ENCODE data around the gene PTDSS2.

The PTDSS2 gene

GRCh38 chr11:471468-472145 lies 21.5 kb downstream of the PTDSS2 start:
- H3K36me3 ChIP-seq (ENCODE audit: control insufficient read depth in 4 of 4, insufficient read depth in 4 of 4, low read length in 3 of 4): peaks cover 0 to 15% (median 2%) of the 10 kb centered on the region in 4 experiments
- H3K4me3 ChIP-seq (ENCODE audit: control insufficient read depth in 1 of 7, extremely low read depth in 1 of 7, insufficient read depth in 4 of 7, low read depth in 2 of 7, low read length in 6 of 7): no peak overlapping the region
- CTCF ChIA-PET: no interaction called here
- POLR2A ChIA-PET: no interaction called here
- no peaks in the 10 kb centered on the region for H3K27me3 ChIP-seq (replicated peaks in 2 of 5; ENCODE audit: control insufficient read depth in 4 of 5, insufficient read depth in 5 of 5, low read length in 4 of 5)
- DNase-seq: peak in 2 of 3 donors; percentile 35 to 37
- no peaks in the 10 kb centered on the region for H3K9me3 ChIP-seq (ENCODE audit: control extremely low read depth in 1 of 5, control insufficient read depth in 4 of 5, insufficient read depth in 2 of 5, low read depth in 1 of 5, low read length in 4 of 5)
- WGBS (ENCODE audit: insufficient coverage): 96% methylated on average over 57 of the region's 61 CpGs
- peaks cover 0 to 10% (median 0%) of the 10 kb centered on the region in 4 experiments for H3K4me1 ChIP-seq (ENCODE audit: control extremely low read depth in 1 of 4, control insufficient read depth in 4 of 4, insufficient read depth in 4 of 4, low read length in 3 of 4)
- no peak overlapping the region for H3K27ac ChIP-seq (ENCODE audit: insufficient read depth in 1 of 2, low read depth in 1 of 2, low read length in 2 of 2, poor library complexity in 1 of 2, severe bottlenecking in 2 of 2)

GRCh38 chr11:472272-472671 lies 22.2 kb downstream of the PTDSS2 start:
- peaks cover 0 to 8% (median 0%) of the 10 kb centered on the region in 4 experiments for H3K4me1 ChIP-seq (ENCODE audit: control extremely low read depth in 1 of 4, control insufficient read depth in 4 of 4, insufficient read depth in 4 of 4, low read length in 3 of 4)
- no peaks in the 10 kb centered on the region for H3K9me3 ChIP-seq (ENCODE audit: control extremely low read depth in 1 of 5, control insufficient read depth in 4 of 5, insufficient read depth in 2 of 5, low read depth in 1 of 5, low read length in 4 of 5)
- WGBS (ENCODE audit: insufficient coverage): 96% methylated on average over 12 of the region's 13 CpGs
- ChIA-PET POLR2A (no interaction called here), CTCF (no interaction called here)
- H3K36me3 ChIP-seq (ENCODE audit: control insufficient read depth in 4 of 4, insufficient read depth in 4 of 4, low read length in 3 of 4): peaks cover 0 to 15% (median 4%) of the 10 kb centered on the region in 4 experiments
- no peak for DNase-seq
- no peaks in the 10 kb centered on the region for H3K27me3 ChIP-seq (replicated peaks in 2 of 5; ENCODE audit: control insufficient read depth in 4 of 5, insufficient read depth in 5 of 5, low read length in 4 of 5)
- no peak overlapping the region for H3K4me3 ChIP-seq (ENCODE audit: control insufficient read depth in 1 of 7, extremely low read depth in 1 of 7, insufficient read depth in 4 of 7, low read depth in 2 of 7, low read length in 6 of 7)
- H3K27ac ChIP-seq (ENCODE audit: insufficient read depth in 1 of 2, low read depth in 1 of 2, low read length in 2 of 2, poor library complexity in 1 of 2, severe bottlenecking in 2 of 2): no peak overlapping the region

GRCh38 chr11:472816-473215 lies 22.7 kb downstream of the PTDSS2 start:
- WGBS (ENCODE audit: insufficient coverage): 96% methylated on average over 25 of the region's 28 CpGs
- POLR2A ChIA-PET: no interaction called here
- H3K27me3 ChIP-seq (replicated peaks in 2 of 5; ENCODE audit: control insufficient read depth in 4 of 5, insufficient read depth in 5 of 5, low read length in 4 of 5): no peaks in the 10 kb centered on the region
- H3K9me3 ChIP-seq (ENCODE audit: control extremely low read depth in 1 of 5, control insufficient read depth in 4 of 5, insufficient read depth in 2 of 5, low read depth in 1 of 5, low read length in 4 of 5): no peaks in the 10 kb centered on the region
- H3K27ac ChIP-seq (ENCODE audit: insufficient read depth in 1 of 2, low read depth in 1 of 2, low read length in 2 of 2, poor library complexity in 1 of 2, severe bottlenecking in 2 of 2): no peak overlapping the region
- H3K4me1 ChIP-seq (ENCODE audit: control extremely low read depth in 1 of 4, control insufficient read depth in 4 of 4, insufficient read depth in 4 of 4, low read length in 3 of 4): peaks cover 0 to 8% (median 0%) of the 10 kb centered on the region in 4 experiments
- peaks cover 0 to 15% (median 4%) of the 10 kb centered on the region in 4 experiments for H3K36me3 ChIP-seq (ENCODE audit: control insufficient read depth in 4 of 4, insufficient read depth in 4 of 4, low read length in 3 of 4)
- CTCF ChIA-PET: interaction anchor here (1.2 kb wide), 1 partner anchor 21 kb away, joined by 3 read pairs; no protein-coding TSS in a partner anchor
- H3K4me3 ChIP-seq (ENCODE audit: control insufficient read depth in 1 of 7, extremely low read depth in 1 of 7, insufficient read depth in 4 of 7, low read depth in 2 of 7, low read length in 6 of 7): no peak overlapping the region
- DNase-seq: no peak

- 99% methylated on average over 16 of the region's 19 CpGs for WGBS (ENCODE audit: insufficient coverage)
- ChIA-PET CTCF (interaction anchor here (1.2 kb wide), 1 partner anchor 22 kb away, joined by 3 read pairs; no protein-coding TSS in a partner anchor), POLR2A (no interaction called here)
- Histone ChIP-seq H3K27ac (ENCODE audit: insufficient read depth in 1 of 2, low read depth in 1 of 2, low read length in 2 of 2, poor library complexity in 1 of 2, severe bottlenecking in 2 of 2) (no peak overlapping the region), H3K27me3 (replicated peaks in 2 of 5; ENCODE audit: control insufficient read depth in 4 of 5, insufficient read depth in 5 of 5, low read length in 4 of 5) (no peaks in the 10 kb centered on the region), H3K4me3 (ENCODE audit: control insufficient read depth in 1 of 7, extremely low read depth in 1 of 7, insufficient read depth in 4 of 7, low read depth in 2 of 7, low read length in 6 of 7) (no peak overlapping the region), H3K9me3 (ENCODE audit: control extremely low read depth in 1 of 5, control insufficient read depth in 4 of 5, insufficient read depth in 2 of 5, low read depth in 1 of 5, low read length in 4 of 5) (no peaks in the 10 kb centered on the region), H3K36me3 (ENCODE audit: control insufficient read depth in 4 of 4, insufficient read depth in 4 of 4, low read length in 3 of 4) (peaks cover 0 to 12% (median 4%) of the 10 kb centered on the region in 4 experiments), H3K4me1 (ENCODE audit: control extremely low read depth in 1 of 4, control insufficient read depth in 4 of 4, insufficient read depth in 4 of 4, low read length in 3 of 4) (peaks cover 0 to 7% (median 0%) of the 10 kb centered on the region in 4 experiments)
- no peak for DNase-seq
Observed at GRCh38 chr11:473415-473814, 23.3 kb downstream of the PTDSS2 start.

- Histone ChIP-seq H3K9me3 (ENCODE audit: control extremely low read depth in 1 of 5, control insufficient read depth in 4 of 5, insufficient read depth in 2 of 5, low read depth in 1 of 5, low read length in 4 of 5) (no peaks in the 10 kb centered on the region), H3K4me1 (ENCODE audit: control extremely low read depth in 1 of 4, control insufficient read depth in 4 of 4, insufficient read depth in 4 of 4, low read length in 3 of 4) (peaks cover 0 to 5% (median 0%) of the 10 kb centered on the region in 4 experiments), H3K27ac (ENCODE audit: insufficient read depth in 1 of 2, low read depth in 1 of 2, low read length in 2 of 2, poor library complexity in 1 of 2, severe bottlenecking in 2 of 2) (no peak overlapping the region), H3K27me3 (replicated peaks in 2 of 5; ENCODE audit: control insufficient read depth in 4 of 5, insufficient read depth in 5 of 5, low read length in 4 of 5) (no peaks in the 10 kb centered on the region), H3K4me3 (ENCODE audit: control insufficient read depth in 1 of 7, extremely low read depth in 1 of 7, insufficient read depth in 4 of 7, low read depth in 2 of 7, low read length in 6 of 7) (no peak overlapping the region), H3K36me3 (ENCODE audit: control insufficient read depth in 4 of 4, insufficient read depth in 4 of 4, low read length in 3 of 4) (peaks cover 0 to 14% (median 4%) of the 10 kb centered on the region in 4 experiments)
- CTCF ChIA-PET: interaction anchor here (1.0 to 1.2 kb wide), 2 partner anchors 12 to 23 kb away, joined by 3 read pairs; no protein-coding TSS in a partner anchor
- no peak for DNase-seq
- WGBS (ENCODE audit: insufficient coverage): 94% methylated on average over 11 of the region's 22 CpGs
- POLR2A ChIA-PET: interaction anchor here (0.9 kb wide), 1 partner anchor 17 kb away, joined by 3 read pairs; no protein-coding TSS in a partner anchor
Observed at GRCh38 chr11:473962-474785, 24.1 kb downstream of the PTDSS2 start.

- DNase-seq: no peak
- Histone ChIP-seq H3K36me3 (ENCODE audit: control insufficient read depth in 4 of 4, insufficient read depth in 4 of 4, low read length in 3 of 4) (peaks cover 0 to 20% (median 5%) of the 10 kb centered on the region in 4 experiments), H3K4me1 (ENCODE audit: control extremely low read depth in 1 of 4, control insufficient read depth in 4 of 4, insufficient read depth in 4 of 4, low read length in 3 of 4) (no peaks in the 10 kb centered on the region), H3K27ac (ENCODE audit: insufficient read depth in 1 of 2, low read depth in 1 of 2, low read length in 2 of 2, poor library complexity in 1 of 2, severe bottlenecking in 2 of 2) (no peak overlapping the region), H3K4me3 (ENCODE audit: control insufficient read depth in 1 of 7, extremely low read depth in 1 of 7, insufficient read depth in 4 of 7, low read depth in 2 of 7, low read length in 6 of 7) (no peak overlapping the region), H3K9me3 (ENCODE audit: control extremely low read depth in 1 of 5, control insufficient read depth in 4 of 5, insufficient read depth in 2 of 5, low read depth in 1 of 5, low read length in 4 of 5) (no peaks in the 10 kb centered on the region), H3K27me3 (replicated peaks in 2 of 5; ENCODE audit: control insufficient read depth in 4 of 5, insufficient read depth in 5 of 5, low read length in 4 of 5) (no peaks in the 10 kb centered on the region)
- CTCF ChIA-PET: interaction anchor here (1.0 kb wide), 1 partner anchor 13 kb away, joined by 3 read pairs; no protein-coding TSS in a partner anchor
- WGBS (ENCODE audit: insufficient coverage): 98% methylated on average over 48 of the region's 48 CpGs
- POLR2A ChIA-PET: interaction anchor here (0.9 kb wide), 1 partner anchor 18 kb away, joined by 3 read pairs; no protein-coding TSS in a partner anchor
Observed at GRCh38 chr11:474914-475506, 24.9 kb downstream of the PTDSS2 start.
